ENCODE results near the gene FAF2.
A peak's percentile ranks its signal among the peaks of the same experiment; 100 is the strongest.
"Not testable (repeated sequence)": the region's sequence is repeated elsewhere in the genome, so short reads cannot be mapped to it uniquely, and the experiment has no call there.

Gene FAF2

GRCh38 chr5:176447978-176448608 lies at the start of gene FAF2:
Gene FAF2 (plus strand): TSS chr5:176448385. CDS start chr5:176448408, 23 bp downstream.
- DNase-seq = peak; percentile 97

- DNase-seq = no peak
Observed at GRCh38 chr5:176400382-176401156, 47.6 kb upstream of the FAF2 start.

GRCh38 chr5:176401281-176402205 lies 46.6 kb upstream of the FAF2 start:
- DNase-seq = no peak

- DNase-seq = no peak
Observed at GRCh38 chr5:176405656-176406435, 42.3 kb upstream of the FAF2 start.

- DNase-seq = no peak
Observed at GRCh38 chr5:176406436-176407052, 41.6 kb upstream of the FAF2 start.

- no peak for DNase-seq
Observed at GRCh38 chr5:176407456-176408251, 40.5 kb upstream of the FAF2 start.

GRCh38 chr5:176408252-176408573 lies 40.0 kb upstream of the FAF2 start:
- DNase-seq = not testable (repeated sequence)

- no peak for DNase-seq
Observed at GRCh38 chr5:176408590-176408989, 39.6 kb upstream of the FAF2 start.

GRCh38 chr5:176409765-176410164 lies 38.4 kb upstream of the FAF2 start:
- no peak for DNase-seq

- DNase-seq = no peak
Observed at GRCh38 chr5:176410486-176411180, 37.6 kb upstream of the FAF2 start.

GRCh38 chr5:176412517-176413254 lies 35.5 kb upstream of the FAF2 start:
- DNase-seq = no peak

GRCh38 chr5:176413255-176413565 lies 35.0 kb upstream of the FAF2 start:
- no peak for DNase-seq

GRCh38 chr5:176413709-176414191 lies 34.4 kb upstream of the FAF2 start:
- no peak for DNase-seq

- DNase-seq = no peak
Observed at GRCh38 chr5:176414704-176415103, 33.5 kb upstream of the FAF2 start.

- DNase-seq = no peak
Observed at GRCh38 chr5:176415240-176415951, 32.8 kb upstream of the FAF2 start.

GRCh38 chr5:176415952-176416924 lies 31.9 kb upstream of the FAF2 start, which contains the start of gene CLTB:
Gene CLTB (minus strand): TSS chr5:176416539. CDS start chr5:176416363, 176 bp downstream.
- peak; percentile 91 for DNase-seq

- no peak for DNase-seq
Observed at GRCh38 chr5:176416965-176417364, 31.2 kb upstream of the FAF2 start.

- no peak for DNase-seq
Observed at GRCh38 chr5:176418251-176418650, 29.9 kb upstream of the FAF2 start.

Data from CD4-positive, alpha-beta T cell treated with Interleukin-15 for 1 hour (primary cell).